Erythroblast (primary cell): ENCODE measurements around the gene IL1RAPL2.

Experiments
- GATA1 ChIP-seq: IDR thresholded peaks from 2 replicates; pipeline ENCODE4 v1.6.1; 2011; ENCODE audit warnings: low read depth, mild to moderate bottlenecking, control low read depth, low read length, moderate library complexity
- POLR2A ChIP-seq: IDR thresholded peaks from 2 replicates; pipeline ENCODE4 v1.6.1; 2011; ENCODE audit warnings: mild to moderate bottlenecking, low read length

- no peak for TF ChIP-seq POLR2A
- no peak for TF ChIP-seq GATA1
Observed at GRCh38 chrX:104681214-104681613, 115.2 kb downstream of the IL1RAPL2 start.
